22Rv1 (cell line): Measurements from ENCODE around the gene LRR1.

Source experiments
- CTCF ChIP-seq: fragments of 450-650 bp; IDR thresholded peaks from 2 replicates; pipeline ENCODE4 v1.5.1; 2017; ENCODE audit warnings: mild to moderate bottlenecking
- ZFX ChIP-seq: fragments of 450-650 bp; IDR thresholded peaks from 2 replicates; pipeline ENCODE4 v1.6.1; 2017; ENCODE audit warnings: antibody characterized with exemption, borderline replicate concordance

- no peak for TF ChIP-seq CTCF
- TF ChIP-seq ZFX = no peak
Observed at GRCh38 chr14:49641697-49642129, 43.0 kb downstream of the LRR1 start.
